ENCODE data around the gene TTC4. TPM values are rescaled to one million over a fixed set of nuclear protein-coding genes. Genes with fewer than 3 reads are reported as not detected.

TTC4 gene
- total and polyA plus RNA-seq, 2 donors from 2014 or later: 18.0 to 21.5 TPM

DNA sequence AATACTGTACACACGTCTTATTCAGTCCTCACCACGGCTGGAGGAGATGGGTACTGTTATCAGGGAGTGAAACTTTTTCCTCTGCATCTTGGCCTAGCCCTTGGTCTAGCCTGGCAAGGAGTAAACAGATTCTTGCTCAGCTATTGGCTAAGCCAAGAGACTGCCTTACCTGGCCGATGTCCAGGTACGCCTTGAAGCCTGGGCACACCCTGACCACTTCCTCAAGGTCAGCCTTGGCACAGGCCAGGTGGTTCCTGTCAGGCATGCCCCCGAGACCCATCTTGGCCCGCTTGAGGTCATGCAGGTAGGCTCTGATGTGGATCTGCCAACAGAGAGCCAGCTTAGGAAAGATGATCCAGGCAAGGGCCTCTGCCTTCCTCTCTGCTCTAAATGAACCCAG, 66.5 kb downstream of the TTC4 start:
- no peak for FAIRE-seq
- intact Hi-C loops (cut with DNase I): no loop called here
- H3K27ac ChIP-seq (ENCODE audit: low read depth in 2 of 2, low read length in 2 of 2): no peak overlapping the region
- no peak for DNase-seq
- no peak overlapping the region for H3K4me3 ChIP-seq (ENCODE audit: low read length in 3 of 3)
- no peak overlapping the region for H3K9ac ChIP-seq (ENCODE audit: low read length in 3 of 3)
- H3K9me3 ChIP-seq (ENCODE audit: control insufficient read depth in 2 of 3, insufficient read depth in 1 of 3, low read length in 3 of 3): no peaks in the 10 kb centered on the region
- no peaks in the 10 kb centered on the region for H3K4me1 ChIP-seq (ENCODE audit: control insufficient read depth in 2 of 3, insufficient read depth in 2 of 3, low read depth in 1 of 3, low read length in 3 of 3)
- H3K27me3 ChIP-seq (ENCODE audit: control insufficient read depth, insufficient read depth, low read length): peaks cover 3% of the 10 kb centered on the region
- TF ChIP-seq CTCF (IDR thresholded peaks at IDR 0.05; ENCODE audit: borderline replicate concordance, extremely low read depth, insufficient read depth): no peak
- H3K36me3 ChIP-seq (ENCODE audit: control insufficient read depth in 2 of 3, insufficient read depth in 3 of 3, low read length in 3 of 3): peaks cover 0 to 10% (median 0%) of the 10 kb centered on the region in 3 donors

DNA sequence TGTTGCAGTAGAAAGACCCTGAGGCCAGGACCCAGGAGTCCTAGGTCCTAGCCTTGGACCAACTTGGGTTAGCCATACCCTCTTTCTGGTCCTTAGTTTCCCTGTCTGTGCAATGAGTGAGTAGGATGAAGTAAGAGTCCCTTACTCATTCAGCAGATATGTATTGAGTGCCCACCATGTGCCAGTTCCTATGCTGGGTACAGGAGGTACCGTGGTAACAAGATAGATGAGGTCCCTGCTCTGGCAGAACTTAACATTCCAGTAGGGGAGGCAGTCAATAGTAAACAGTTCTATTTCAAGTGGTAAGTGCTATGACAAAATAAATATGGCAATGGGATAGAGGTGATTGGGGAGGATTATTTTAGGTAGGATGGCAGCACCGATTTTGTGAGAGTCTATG, 66.9 kb downstream of the TTC4 start:
- Histone ChIP-seq H3K9me3 (ENCODE audit: control insufficient read depth in 2 of 3, insufficient read depth in 1 of 3, low read length in 3 of 3) (no peaks in the 10 kb centered on the region), H3K4me3 (ENCODE audit: low read length in 3 of 3) (no peak overlapping the region), H3K9ac (ENCODE audit: low read length in 3 of 3) (no peak overlapping the region), H3K36me3 (ENCODE audit: control insufficient read depth in 2 of 3, insufficient read depth in 3 of 3, low read length in 3 of 3) (peaks cover 0 to 10% (median 0%) of the 10 kb centered on the region in 3 donors), H3K27me3 (ENCODE audit: control insufficient read depth, insufficient read depth, low read length) (peaks cover 3% of the 10 kb centered on the region), H3K4me1 (ENCODE audit: control insufficient read depth in 2 of 3, insufficient read depth in 2 of 3, low read depth in 1 of 3, low read length in 3 of 3) (no peaks in the 10 kb centered on the region), H3K27ac (ENCODE audit: low read depth in 2 of 2, low read length in 2 of 2) (no peak overlapping the region)
- TF ChIP-seq CTCF (IDR thresholded peaks at IDR 0.05; ENCODE audit: borderline replicate concordance, extremely low read depth, insufficient read depth): no peak
- FAIRE-seq (no peak), DNase-seq (no peak)
- intact Hi-C loops (cut with DNase I): no loop called here

DNA sequence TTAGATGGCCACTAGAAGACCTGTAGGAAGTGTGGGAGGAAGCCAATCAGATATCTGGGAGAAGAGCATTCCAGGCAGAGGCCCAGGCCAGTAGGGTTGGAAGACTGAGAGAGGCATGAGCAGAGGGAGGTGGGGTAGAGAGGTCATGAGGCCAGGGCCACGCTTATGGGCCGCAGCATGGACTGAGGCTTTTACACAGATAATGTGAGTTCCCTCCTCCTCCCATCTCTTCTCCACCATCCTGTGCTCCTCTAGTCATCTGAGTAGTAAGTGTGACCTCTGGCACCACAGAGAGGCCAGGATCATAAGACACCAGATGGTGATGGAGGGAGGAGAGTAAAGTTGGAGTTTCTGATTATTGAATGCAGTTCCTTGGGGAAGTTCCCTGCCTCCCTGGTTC, 68.4 kb downstream of the TTC4 start:
- intact Hi-C loops (cut with DNase I): no loop called here
- Histone ChIP-seq H3K4me3 (ENCODE audit: low read length in 3 of 3) (no peak overlapping the region), H3K9me3 (ENCODE audit: control insufficient read depth in 2 of 3, insufficient read depth in 1 of 3, low read length in 3 of 3) (no peaks in the 10 kb centered on the region), H3K4me1 (ENCODE audit: control insufficient read depth in 2 of 3, insufficient read depth in 2 of 3, low read depth in 1 of 3, low read length in 3 of 3) (no peaks in the 10 kb centered on the region), H3K27me3 (ENCODE audit: control insufficient read depth, insufficient read depth, low read length) (peaks cover 3% of the 10 kb centered on the region), H3K36me3 (ENCODE audit: control insufficient read depth in 2 of 3, insufficient read depth in 3 of 3, low read length in 3 of 3) (peaks cover 0 to 10% (median 0%) of the 10 kb centered on the region in 3 donors), H3K27ac (ENCODE audit: low read depth in 2 of 2, low read length in 2 of 2) (no peak overlapping the region), H3K9ac (ENCODE audit: low read length in 3 of 3) (no peak overlapping the region)
- DNase-seq (no peak), FAIRE-seq (no peak)
- TF ChIP-seq CTCF (IDR thresholded peaks at IDR 0.05; ENCODE audit: borderline replicate concordance, extremely low read depth, insufficient read depth): no peak

- H3K9me3 ChIP-seq (ENCODE audit: control insufficient read depth in 2 of 3, insufficient read depth in 1 of 3, low read length in 3 of 3): peaks cover 0 to 3% (median 0%) of the 10 kb centered on the region in 3 donors
- H3K36me3 ChIP-seq (ENCODE audit: control insufficient read depth in 2 of 3, insufficient read depth in 3 of 3, low read length in 3 of 3): peaks cover 0 to 15% (median 0%) of the 10 kb centered on the region in 3 donors
- no peak overlapping the region for H3K4me3 ChIP-seq (ENCODE audit: low read length in 3 of 3)
- FAIRE-seq: no peak
- no peak for DNase-seq
- no peak for TF ChIP-seq CTCF (IDR thresholded peaks at IDR 0.05; ENCODE audit: borderline replicate concordance, extremely low read depth, insufficient read depth)
- no peak overlapping the region for H3K27ac ChIP-seq (ENCODE audit: low read depth in 2 of 2, low read length in 2 of 2)
- no peak overlapping the region for H3K9ac ChIP-seq (ENCODE audit: low read length in 3 of 3)
- intact Hi-C loops (cut with DNase I): no loop called here
- no peaks in the 10 kb centered on the region for H3K4me1 ChIP-seq (ENCODE audit: control insufficient read depth in 2 of 3, insufficient read depth in 2 of 3, low read depth in 1 of 3, low read length in 3 of 3)
- peaks cover 2% of the 10 kb centered on the region for H3K27me3 ChIP-seq (ENCODE audit: control insufficient read depth, insufficient read depth, low read length)
Measured at GRCh38 chr1:54786778-54787177, 71.1 kb downstream of the TTC4 start.
